ENCODE data around the gene KCNA5.

- no peak for TF ChIP-seq CTCF (conservative IDR thresholded peaks at IDR 0.05; ENCODE audit: low read depth, low read length)
- no peak for TF ChIP-seq EZH2 (IDR thresholded peaks at IDR 0.05; ENCODE audit: borderline replicate concordance, low read depth, low read length, poor library complexity, severe bottlenecking)
Measured at GRCh38 chr12:4997939-4998338, 45.7 kb upstream of the KCNA5 start.

Data from A673 (cell line).